Keratinocyte (primary cell): ENCODE results near the gene E2F6. TPM values are rescaled to one million over a fixed set of nuclear protein-coding genes. Genes with fewer than 3 reads are reported as not detected.

ENCODE experiments used
- DNase-seq: peaks from one replicate; pipeline ENCODE4 v3.0.0-alpha.2; 2011; ENCODE audit warnings: low read depth, missing footprints, low spot score
- FAIRE-seq: peaks from 2 replicates; lab custom pipeline; 2011; peaks lifted over from hg19 to GRCh38; lab: Jason Lieb, UNC
- H2AFZ ChIP-seq: 2 replicates; pipeline ENCODE4 v1.6.0; 2012; ENCODE audit warnings: low read length, control low read depth, inconsistent platforms; ENCODE audit not compliant: control insufficient read depth
- H3K27ac ChIP-seq: 2 replicates; pipeline ENCODE4 v1.5.1; 2011; ENCODE audit warnings: low read length; ENCODE audit not compliant: control insufficient read depth, insufficient read depth
- H3K27me3 ChIP-seq: 3 replicates; pipeline ENCODE4 v1.6.0; 2011; ENCODE audit warnings: low read length; ENCODE audit not compliant: control insufficient read depth, insufficient read depth; ENCODE audit errors: extremely low read depth
- H3K36me3 ChIP-seq, 2 experiments: 2 replicates in 1 of 2; 3 replicates in 1 of 2; pipeline ENCODE4 v1.5.1; 2011; ENCODE audit warnings: low read length in 2 of 2, mild to moderate bottlenecking in 1 of 2; ENCODE audit not compliant: control insufficient read depth in 2 of 2, insufficient read depth in 2 of 2; ENCODE audit errors: extremely low read depth in 1 of 2
- H3K4me1 ChIP-seq: 3 replicates; pipeline ENCODE4 v1.5.1; 2011; ENCODE audit warnings: low read length; ENCODE audit not compliant: control insufficient read depth, insufficient read depth; ENCODE audit errors: extremely low read depth
- H3K4me2 ChIP-seq: 3 replicates; pipeline ENCODE4 v1.6.0; 2011; ENCODE audit warnings: low read depth, low read length; ENCODE audit not compliant: control insufficient read depth, insufficient read depth; ENCODE audit errors: extremely low read depth
- H3K4me3 ChIP-seq, 3 experiments: fragments of 200-600 bp in 1 of 3; sonication (generic) in 1 of 3; 2 replicates in 2 of 3; 3 replicates in 1 of 3; pipeline ENCODE4 v1.5.1; 2011 to 2016; ENCODE audit warnings: low read length in 3 of 3, mild to moderate bottlenecking in 3 of 3, control low read depth in 2 of 3, inconsistent platforms in 1 of 3, low read depth in 1 of 3, mixed read lengths in 1 of 3, mixed run types in 1 of 3, moderate library complexity in 1 of 3; ENCODE audit not compliant: control insufficient read depth in 2 of 3, insufficient read depth in 2 of 3; ENCODE audit errors: extremely low read depth in 1 of 3
- H3K79me2 ChIP-seq: 2 replicates; pipeline ENCODE4 v1.6.0; 2012; ENCODE audit warnings: low read length; ENCODE audit not compliant: control insufficient read depth, insufficient read depth
- H3K9ac ChIP-seq: 3 replicates; pipeline ENCODE4 v1.6.0; 2011; ENCODE audit warnings: low read length; ENCODE audit not compliant: control insufficient read depth, insufficient read depth; ENCODE audit errors: extremely low read depth
- H3K9me1 ChIP-seq: 3 replicates; pipeline ENCODE4 v1.6.0; 2011; ENCODE audit warnings: low read length; ENCODE audit not compliant: control insufficient read depth, insufficient read depth; ENCODE audit errors: extremely low read depth
- H3K9me3 ChIP-seq: 2 replicates; pipeline ENCODE4 v1.5.1; 2012; ENCODE audit warnings: low read depth, low read length; ENCODE audit not compliant: control insufficient read depth
- H4K20me1 ChIP-seq: 3 replicates; pipeline ENCODE4 v1.6.0; 2011; ENCODE audit warnings: low read length; ENCODE audit not compliant: control insufficient read depth, insufficient read depth; ENCODE audit errors: extremely low read depth
- CTCF ChIP-seq, 3 experiments: IDR thresholded peaks in 1 of 3; conservative IDR thresholded peaks in 1 of 3; optimal IDR thresholded peaks in 1 of 3; 2 replicates in 2 of 3; 3 replicates in 1 of 3; pipeline versions ENCODE3 to v1.5.1; 2011; ENCODE audit warnings: low read length in 3 of 3, mild to moderate bottlenecking in 3 of 3, moderate library complexity in 2 of 3, control low read depth in 1 of 3, inconsistent platforms in 1 of 3; ENCODE audit not compliant: insufficient read depth in 2 of 3; ENCODE audit errors: extremely low read depth in 1 of 3
- EZH2 ChIP-seq: IDR thresholded peaks from one replicate; pipeline ENCODE4 v1.6.1; 2012; ENCODE audit warnings: inconsistent platforms, mild to moderate bottlenecking, low read length, moderate library complexity
- dilution Hi-C: fragments of 300-500 bp; cut with MboI; formaldehyde crosslinking; loops from one replicate; pipeline ENCODE4 v1.7.0; 2020; ENCODE audit warnings: low sequenced_read_pairs; ENCODE audit not compliant: extremely low pct_ligation_motif_present
- polyA plus RNA-seq, 5 experiments: library from polyadenylated mRNA; depleted of rRNA in 3 of 5; stranded (reverse) in 3 of 5; stranded (forward) in 1 of 5; unstranded in 1 of 5; fragments of >200 nt; gene quantifications; 1 replicate in 1 of 5; 2 replicates in 3 of 5; 3 replicates in 1 of 5; pipeline versions ENCODE4 v1.2.1 to v1.2.3, GENCODE V29; 2011 to 2012; ENCODE audit warnings: missing spikeins in 2 of 5, low read depth in 1 of 5, low replicate concordance in 1 of 5

The E2F6 gene
- polyA plus RNA-seq, 1 donor (not counting 4 experiments of a cell fraction or from before 2014, with no cell fraction given): 13.8 TPM

GRCh38 chr2:11495844-11496681, 30.1 kb upstream of the E2F6 start:
- Histone ChIP-seq H3K9me1 (no peaks in the 10 kb centered on the region), H4K20me1 (no peaks in the 10 kb centered on the region), H3K9me3 (no peaks in the 10 kb centered on the region), H3K4me3 (no peak overlapping the region), H2AFZ (no peak overlapping the region), H3K79me2 (no peaks in the 10 kb centered on the region), H3K4me2 (no peak overlapping the region), H3K36me3 (no peaks in the 10 kb centered on the region), H3K27me3 (peaks cover 8% of the 10 kb centered on the region), H3K9ac (no peak overlapping the region), H3K27ac (no peak overlapping the region), H3K4me1 (no peaks in the 10 kb centered on the region)
- DNase-seq (no peak), FAIRE-seq (no peak)
- TF ChIP-seq EZH2 (no peak), CTCF (optimal IDR thresholded peaks at IDR 0.05 in 1 of 3, IDR thresholded peaks at IDR 0.05 in 1 of 3, conservative IDR thresholded peaks at IDR 0.05 in 1 of 3; ENCODE audit: extremely low read depth in 1 of 3, insufficient read depth in 2 of 3, low read length in 3 of 3) (no peak)
- dilution Hi-C loops: no loop called here

GRCh38 chr2:11494310-11494709, 28.3 kb upstream of the E2F6 start:
- dilution Hi-C loops: no loop called here
- H3K4me1 ChIP-seq: no peaks in the 10 kb centered on the region
- H3K79me2 ChIP-seq: no peaks in the 10 kb centered on the region
- peaks cover 7% of the 10 kb centered on the region for H3K27me3 ChIP-seq
- no peaks in the 10 kb centered on the region for H3K9me1 ChIP-seq
- H2AFZ ChIP-seq: no peak overlapping the region
- no peak overlapping the region for H3K4me2 ChIP-seq
- H3K27ac ChIP-seq: no peak overlapping the region
- no peaks in the 10 kb centered on the region for H3K36me3 ChIP-seq
- FAIRE-seq (no peak), DNase-seq (no peak)
- H3K4me3 ChIP-seq: no peak overlapping the region
- H3K9me3 ChIP-seq: no peaks in the 10 kb centered on the region
- no peaks in the 10 kb centered on the region for H4K20me1 ChIP-seq
- no peak overlapping the region for H3K9ac ChIP-seq
- no peak for TF ChIP-seq EZH2
- TF ChIP-seq CTCF (optimal IDR thresholded peaks at IDR 0.05 in 1 of 3, IDR thresholded peaks at IDR 0.05 in 1 of 3, conservative IDR thresholded peaks at IDR 0.05 in 1 of 3; ENCODE audit: extremely low read depth in 1 of 3, insufficient read depth in 2 of 3, low read length in 3 of 3): no peak
